B cell (primary cell): ENCODE measurements around the gene GTF3A. TPM values are rescaled to one million over a fixed set of nuclear protein-coding genes. Genes with fewer than 3 reads are reported as not detected.

ENCODE experiments used
- ATAC-seq: fragments of 200-7000 bp; cut with Tn5 transposase; one replicate; pipeline ENCODE4 v1.10.0; 2021; ENCODE audit warnings: low read depth, mild to moderate bottlenecking, moderate number of reproducible peaks, moderate library complexity
- CTCF ChIA-PET: fragments of 350-600 bp; sonication (Branson Sonifier 250); formaldehyde crosslinking; loops from one replicate; lab custom pipeline; 2021; ENCODE audit warnings: antibody characterized with exemption, inconsistent platforms; lab: Charles Lee
- POLR2A ChIA-PET: fragments of 350-600 bp; sonication (Branson Sonifier 250); formaldehyde crosslinking; loops from one replicate; lab custom pipeline; 2021; ENCODE audit warnings: antibody characterized with exemption; lab: Charles Lee
- DNase-seq: peaks from one replicate; pipeline ENCODE4 v3.0.0; 2013
- H2AFZ ChIP-seq: 2 replicates; pipeline ENCODE4 v1.6.1; 2012; ENCODE audit warnings: mild to moderate bottlenecking, low read depth, low read length; ENCODE audit not compliant: insufficient read depth, poor library complexity, severe bottlenecking
- H3K27ac ChIP-seq, 2 donors: 1 replicate in 1 of 2; 2 replicates in 1 of 2; pipeline ENCODE4 v1.5.1; 2012 to 2013; ENCODE audit warnings: low read length in 2 of 2, mild to moderate bottlenecking in 2 of 2, moderate library complexity in 1 of 2
- H3K27me3 ChIP-seq, 4 experiments: fragments of 200-600 bp in 1 of 4; sonication (generic) in 1 of 4; replicated peaks in 1 of 4; 1 replicate in 2 of 4; 2 replicates in 2 of 4; pipeline versions ENCODE4 v1.6.1 to v1.7.0; 2013 to 2016; ENCODE audit warnings: low read length in 3 of 4, mild to moderate bottlenecking in 2 of 4, mixed read lengths in 1 of 4, moderate library complexity in 1 of 4; ENCODE audit not compliant: insufficient read depth in 4 of 4, control insufficient read depth in 3 of 4; ENCODE audit errors: control extremely low read depth in 1 of 4
- H3K36me3 ChIP-seq, 2 experiments: replicated peaks in 1 of 2; 1 replicate in 1 of 2; 2 replicates in 1 of 2; pipeline versions ENCODE4 v1.6.1 to v1.7.1; 2013; ENCODE audit warnings: low read length in 1 of 2; ENCODE audit not compliant: insufficient read depth in 2 of 2, control insufficient read depth in 1 of 2; ENCODE audit errors: control extremely low read depth in 1 of 2, extremely low read depth in 1 of 2
- H3K4me1 ChIP-seq, 2 donors: fragments of 200-600 bp in 1 of 2; sonication (generic) in 1 of 2; 1 replicate in 1 of 2; 2 replicates in 1 of 2; pipeline versions ENCODE4 v1.5.1 to v1.6.1; 2013 to 2017; ENCODE audit warnings: low read length in 2 of 2; ENCODE audit not compliant: control insufficient read depth in 2 of 2, insufficient read depth in 2 of 2
- H3K4me2 ChIP-seq: replicated peaks from 2 replicates; pipeline ENCODE3; 2012; ENCODE audit warnings: mild to moderate bottlenecking, low read depth, low read length; ENCODE audit not compliant: poor library complexity, severe bottlenecking
- H3K4me3 ChIP-seq, 5 experiments: fragments of 200-600 bp in 1 of 5; sonication (generic) in 1 of 5; 1 replicate in 3 of 5; 2 replicates in 2 of 5; pipeline versions ENCODE4 v1.5.1 to v1.7.0; 2011 to 2016; ENCODE audit warnings: low read length in 4 of 5, mild to moderate bottlenecking in 4 of 5, low read depth in 2 of 5, control low read depth in 1 of 5, moderate library complexity in 1 of 5; ENCODE audit not compliant: insufficient read depth in 1 of 5; ENCODE audit errors: control extremely low read depth in 1 of 5, extremely low read depth in 1 of 5
- H3K79me2 ChIP-seq: fragments of 200-600 bp; sonication (generic); one replicate; pipeline ENCODE4 v1.6.0; 2016; ENCODE audit warnings: low read length; ENCODE audit not compliant: control insufficient read depth, insufficient read depth
- H3K9ac ChIP-seq: fragments of 200-600 bp; sonication (generic); 2 replicates; pipeline ENCODE4 v1.6.1; 2017; ENCODE audit warnings: mild to moderate bottlenecking, low read length, moderate library complexity
- H3K9me3 ChIP-seq, 3 donors: one replicate each; pipeline versions ENCODE4 v1.6.1 to v1.7.1; 2013; ENCODE audit warnings: low read length in 2 of 3; ENCODE audit not compliant: control insufficient read depth in 2 of 3, insufficient read depth in 1 of 3; ENCODE audit errors: control extremely low read depth in 1 of 3
- H4K20me1 ChIP-seq: 2 replicates; pipeline ENCODE4 v1.6.0; 2012; ENCODE audit warnings: mild to moderate bottlenecking, low read length; ENCODE audit not compliant: insufficient read depth, control insufficient read depth, poor library complexity, severe bottlenecking
- H3K27ac Mint-ChIP-seq: one replicate; pipeline ENCODE4 v1.8.0; 2021; ENCODE audit warnings: mixed read lengths
- H3K27me3 Mint-ChIP-seq: one replicate; pipeline ENCODE4 v1.8.0; 2021; ENCODE audit warnings: mixed read lengths
- H3K4me1 Mint-ChIP-seq: one replicate; pipeline ENCODE4 v1.8.0; 2021; ENCODE audit warnings: mixed read lengths
- H3K4me3 Mint-ChIP-seq: one replicate; pipeline ENCODE4 v1.8.0; 2021; ENCODE audit warnings: mixed read lengths
- H3K9me3 Mint-ChIP-seq: one replicate; pipeline ENCODE4 v1.8.0; 2022; ENCODE audit warnings: mixed read lengths; ENCODE audit not compliant: insufficient read depth
- EZH2 ChIP-seq: IDR thresholded peaks from 2 replicates; pipeline ENCODE4 v1.6.1; 2012; ENCODE audit warnings: borderline replicate concordance, low read depth, mild to moderate bottlenecking, moderate library complexity, low read length; ENCODE audit not compliant: insufficient read depth, poor library complexity, severe bottlenecking
- WGBS: methylation state at CpG from one replicate; pipeline ENCODE4 v1.1.5; 2013; ENCODE audit warnings: missing lambda C conversion rate; ENCODE audit not compliant: insufficient coverage; 5-methylcytosine and 5-hydroxymethylcytosine counted together
- intact Hi-C: fragments of 100-400 bp; cut with micrococcal nuclease; formaldehyde crosslinking; loops from one replicate; pipeline ENCODE4 v1.10.0; 2022
- polyA plus RNA-seq: library from polyadenylated mRNA; depleted of rRNA; stranded (reverse); fragments of >200 nt; gene quantifications from 2 replicates; pipeline ENCODE4 v1.2.3, GENCODE V29; 2012
- total RNA-seq, 2 donors: library from RNA; stranded (reverse); fragments of 120-200 nt in 1 of 2; gene quantifications; 1 replicate in 1 of 2; 2 replicates in 1 of 2; pipeline versions ENCODE4 v1.2.3 to v1.2.4, GENCODE V29; 2013 to 2022
- TF ChIP-seq, protein P1 (sequence below): fragments of 200-600 bp; IDR thresholded peaks from one replicate; pipeline ENCODE4 v1.8.0; 2022; ENCODE audit warnings: antibody characterized with exemption, mild to moderate bottlenecking

The GTF3A gene
- total and polyA plus RNA-seq, 2 donors (not counting 1 experiment from before 2014, with no cell fraction given) = 122 to 169 TPM

DNA sequence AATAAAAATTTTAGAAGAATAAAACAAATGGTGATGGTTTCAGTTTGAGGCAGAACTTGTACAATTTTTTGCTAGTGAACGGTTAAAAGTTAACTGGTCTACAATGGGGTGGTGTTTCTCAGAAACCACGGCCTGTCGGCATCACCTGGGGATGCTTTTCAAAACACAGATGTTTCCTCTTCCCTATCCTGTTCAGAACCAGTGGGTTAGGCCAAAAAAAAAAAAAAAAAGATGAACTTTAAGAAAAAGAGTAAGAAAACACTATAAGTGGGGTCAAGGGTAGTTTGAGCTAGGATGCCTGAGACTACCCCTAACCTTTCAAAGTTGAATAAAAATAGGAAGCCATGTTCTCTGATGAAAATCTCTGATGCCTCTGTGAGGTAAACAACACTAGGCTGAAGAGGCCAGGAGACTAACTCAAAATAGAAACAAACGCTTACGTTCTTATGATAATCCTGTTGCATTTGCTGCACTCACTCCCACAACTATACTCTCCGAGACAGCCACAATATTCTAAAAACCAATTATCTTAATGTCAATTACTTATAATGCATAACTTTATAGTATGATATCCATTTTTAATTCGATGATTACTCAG, 22.7 kb downstream of the GTF3A start:
- CTCF ChIA-PET = interaction anchor here (0.9 to 6.7 kb wide), 3 partner anchors 22 to 86 kb away, joined by 3 to 75 read pairs (median 3); partner anchors contain the start of gene GTF3A
- Mint-ChIP-seq H3K9me3 (no peaks in the 10 kb centered on the region), H3K27ac (peak overlapping the region; percentile 95), H3K27me3 (no peaks in the 10 kb centered on the region), H3K4me1 (peaks cover 68% of the 10 kb centered on the region), H3K4me3 (peak overlapping the region; percentile 77)
- Histone ChIP-seq H3K9ac (peak overlapping the region; percentile 45), H3K9me3 (peaks cover 0 to 4% (median 0%) of the 10 kb centered on the region in 3 donors), H2AFZ (peak overlapping the region; percentile 38), H3K36me3 (peaks cover 0 to 10% of the 10 kb centered on the region in 2 experiments), H3K4me3 (peak overlapping the region; percentile 9 to 56 (median 26)), H3K27me3 (no peaks in the 10 kb centered on the region), H3K4me2 (peak overlapping the region; percentile 66), H3K79me2 (peaks cover 58% of the 10 kb centered on the region), H3K27ac (peak overlapping the region; percentile 76 to 83), H3K4me1 (peaks cover 59 to 72% of the 10 kb centered on the region in 2 donors), H4K20me1 (no peaks in the 10 kb centered on the region)
- intact Hi-C loops = loop anchor here (10.0 kb wide), 2 partner anchors 598 to 828 kb away; no protein-coding TSS in a partner anchor
- WGBS = 20% methylated on average over 2 of the region's 7 CpGs
- POLR2A ChIA-PET = interaction anchor here (0.6 to 5.5 kb wide), 6 partner anchors 14 to 692 kb away, joined by 3 to 106 read pairs (median 4); partner anchors contain the start of genes GTF3A, LNX2 and POLR1D
- peak; percentile 24 for ATAC-seq
- TF ChIP-seq, protein P1, sequence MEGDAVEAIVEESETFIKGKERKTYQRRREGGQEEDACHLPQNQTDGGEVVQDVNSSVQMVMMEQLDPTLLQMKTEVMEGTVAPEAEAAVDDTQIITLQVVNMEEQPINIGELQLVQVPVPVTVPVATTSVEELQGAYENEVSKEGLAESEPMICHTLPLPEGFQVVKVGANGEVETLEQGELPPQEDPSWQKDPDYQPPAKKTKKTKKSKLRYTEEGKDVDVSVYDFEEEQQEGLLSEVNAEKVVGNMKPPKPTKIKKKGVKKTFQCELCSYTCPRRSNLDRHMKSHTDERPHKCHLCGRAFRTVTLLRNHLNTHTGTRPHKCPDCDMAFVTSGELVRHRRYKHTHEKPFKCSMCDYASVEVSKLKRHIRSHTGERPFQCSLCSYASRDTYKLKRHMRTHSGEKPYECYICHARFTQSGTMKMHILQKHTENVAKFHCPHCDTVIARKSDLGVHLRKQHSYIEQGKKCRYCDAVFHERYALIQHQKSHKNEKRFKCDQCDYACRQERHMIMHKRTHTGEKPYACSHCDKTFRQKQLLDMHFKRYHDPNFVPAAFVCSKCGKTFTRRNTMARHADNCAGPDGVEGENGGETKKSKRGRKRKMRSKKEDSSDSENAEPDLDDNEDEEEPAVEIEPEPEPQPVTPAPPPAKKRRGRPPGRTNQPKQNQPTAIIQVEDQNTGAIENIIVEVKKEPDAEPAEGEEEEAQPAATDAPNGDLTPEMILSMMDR = no peak
- no peak for TF ChIP-seq EZH2
- DNase-seq = peak; percentile 84

DNA sequence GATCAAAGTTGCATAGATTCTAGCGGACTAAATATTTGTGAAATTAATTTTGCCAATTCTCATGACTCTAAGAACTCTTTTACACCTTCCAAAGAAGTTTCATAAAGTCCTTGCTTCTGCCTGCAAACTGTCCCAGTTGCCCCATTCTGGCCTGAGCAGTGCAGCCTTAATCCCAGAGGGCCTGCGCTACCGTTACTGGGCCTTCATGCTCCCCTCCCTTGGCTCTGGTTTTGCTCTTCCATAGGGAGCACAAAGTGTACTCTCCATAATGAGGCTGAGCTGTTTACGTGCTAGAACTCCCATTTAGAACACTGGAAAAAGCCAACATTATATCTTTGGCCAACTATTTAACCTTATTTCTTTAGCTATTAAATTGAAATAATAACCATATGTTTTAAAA, 23.9 kb downstream of the GTF3A start:
- Histone ChIP-seq H4K20me1 (no peaks in the 10 kb centered on the region), H3K27me3 (no peaks in the 10 kb centered on the region), H2AFZ (no peak overlapping the region), H3K4me1 (peaks cover 55 to 61% of the 10 kb centered on the region in 2 donors), H3K79me2 (peaks cover 46% of the 10 kb centered on the region), H3K9me3 (peaks cover 0 to 4% (median 0%) of the 10 kb centered on the region in 3 donors), H3K36me3 (no peaks in the 10 kb centered on the region), H3K9ac (peak overlapping the region; percentile 92), H3K4me2 (peak overlapping the region; percentile 92), H3K4me3 (no peak overlapping the region), H3K27ac (peak overlapping the region; percentile 92 to 98)
- no peak for DNase-seq
- intact Hi-C loops = loop anchor here (10.0 kb wide), 2 partner anchors 596 to 826 kb away; no protein-coding TSS in a partner anchor
- peak overlapping the region; percentile 82 for H3K27ac Mint-ChIP-seq
- no peak for ATAC-seq
- peak overlapping the region; percentile 36 for H3K4me3 Mint-ChIP-seq
- ChIA-PET POLR2A (interaction anchor here (3.3 to 5.5 kb wide), 2 partner anchors 23 to 172 kb away, joined by 37 to 106 read pairs; partner anchors contain the start of genes GTF3A and LNX2), CTCF (interaction anchor here (0.9 to 6.7 kb wide), 3 partner anchors 23 to 172 kb away, joined by 3 to 75 read pairs (median 3); partner anchors contain the start of genes GTF3A and LNX2)
- peaks cover 58% of the 10 kb centered on the region for H3K4me1 Mint-ChIP-seq
- no peaks in the 10 kb centered on the region for H3K9me3 Mint-ChIP-seq
- 50% methylated on average over 2 of the region's 4 CpGs for WGBS
- H3K27me3 Mint-ChIP-seq = no peaks in the 10 kb centered on the region
- TF ChIP-seq, protein P1 = no peak
- TF ChIP-seq EZH2 = no peak
